ENCODE results near the gene SIL1. TPM values are rescaled to one million over a fixed set of nuclear protein-coding genes. Genes with fewer than 3 reads are reported as not detected.

SIL1 gene
- total and polyA plus RNA-seq, 2 of the 8 experiments (the other 6 are each of a cell fraction or from before 2014, with no cell fraction given), result 8.3 to 12.8 TPM

DNA sequence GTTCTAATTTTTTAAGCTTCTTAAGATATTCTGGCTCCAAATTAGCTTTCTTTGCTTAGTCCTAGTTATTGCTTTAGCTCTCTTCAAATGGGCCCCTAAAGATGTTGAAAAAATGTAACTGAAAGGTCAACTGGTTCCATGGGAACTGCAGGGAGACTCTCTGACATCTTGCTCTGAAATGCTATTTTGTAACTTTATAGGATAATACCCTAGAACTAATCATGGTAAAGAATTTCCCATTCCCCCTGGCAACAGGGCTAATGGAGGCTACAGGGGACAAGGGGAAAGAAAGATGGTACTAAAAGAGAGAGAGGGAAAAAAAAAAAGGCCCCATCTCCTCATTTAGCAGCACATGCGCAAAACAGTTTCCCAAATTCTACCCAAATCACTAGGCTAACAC, 39.4 kb downstream of the SIL1 start (continued):
- TF ChIP-seq CHD7 (IDR thresholded peaks at IDR 0.05; ENCODE audit: insufficient replicate concordance, low read length), result no peak
- no peak for TF ChIP-seq MAFK (IDR thresholded peaks at IDR 0.05; ENCODE audit: low read depth, low read length)
- TF ChIP-seq SAP30 (IDR thresholded peaks at IDR 0.05; ENCODE audit: insufficient read depth, insufficient replicate concordance, low read length), result no peak
- no peak for TF ChIP-seq BCL11A (IDR thresholded peaks at IDR 0.05; ENCODE audit: low read depth in 2 of 2, low read length in 2 of 2)
- TF ChIP-seq NRF1 (IDR thresholded peaks at IDR 0.05; ENCODE audit: low read depth, low read length), result no peak
- TF ChIP-seq SRF (IDR thresholded peaks at IDR 0.05; ENCODE audit: low read depth, low read length), result no peak
